Loucy (cell line): Measurements from ENCODE around the gene CKM.

Experiments
- H2AFZ ChIP-seq: fragments of 200-600 bp; sonication (generic); 2 replicates; pipeline ENCODE4 v1.6.0; 2016; ENCODE audit warnings: antibody characterized with exemption, mild to moderate bottlenecking, low read length, moderate library complexity
- H3F3A ChIP-seq: fragments of 200-600 bp; 2 replicates; pipeline ENCODE4 v1.6.0; 2016; ENCODE audit warnings: antibody characterized with exemption, low read depth, mild to moderate bottlenecking
- H3K27me3 ChIP-seq: fragments of 200-600 bp; sonication (generic); 2 replicates; pipeline ENCODE4 v1.6.1; 2014; ENCODE audit warnings: low read length, mild to moderate bottlenecking; ENCODE audit not compliant: insufficient read depth, poor library complexity, severe bottlenecking
- H3K36me3 ChIP-seq: fragments of 200-600 bp; sonication (generic); 2 replicates; pipeline ENCODE4 v1.6.1; 2016; ENCODE audit warnings: low read length; ENCODE audit not compliant: insufficient read depth
- H3K4me1 ChIP-seq: fragments of 200-600 bp; sonication (generic); 2 replicates; pipeline ENCODE4 v1.5.1; 2014; ENCODE audit warnings: low read length, mild to moderate bottlenecking; ENCODE audit not compliant: insufficient read depth, poor library complexity, severe bottlenecking
- H3K4me2 ChIP-seq: fragments of 200-600 bp; sonication (generic); 2 replicates; pipeline ENCODE4 v1.6.0; 2014; ENCODE audit warnings: antibody characterized with exemption, low read length, low read depth, mild to moderate bottlenecking; ENCODE audit not compliant: poor library complexity, severe bottlenecking
- H3K4me3 ChIP-seq: fragments of 200-600 bp; sonication (generic); 2 replicates; pipeline ENCODE4 v1.5.1; 2014; ENCODE audit warnings: low read length, mild to moderate bottlenecking, mixed read lengths; ENCODE audit not compliant: poor library complexity, severe bottlenecking
- H3K79me2 ChIP-seq: fragments of 200-600 bp; sonication (generic); 2 replicates; pipeline ENCODE4 v1.6.1; 2014; ENCODE audit warnings: low read length; ENCODE audit not compliant: insufficient read depth
- H3K9ac ChIP-seq: fragments of 200-600 bp; sonication (generic); 2 replicates; pipeline ENCODE4 v1.6.0; 2014; ENCODE audit warnings: mild to moderate bottlenecking, low read depth, low read length, moderate library complexity; ENCODE audit not compliant: poor library complexity, severe bottlenecking
- H3K9me2 ChIP-seq: fragments of 200-600 bp; sonication (generic); replicated peaks from 2 replicates; pipeline ENCODE4 v1.6.1; 2016; ENCODE audit warnings: low read depth, low read length, mixed read lengths
- H3K9me3 ChIP-seq: fragments of 200-600 bp; sonication (generic); 2 replicates; pipeline ENCODE4 v1.6.1; 2014; ENCODE audit warnings: mild to moderate bottlenecking, antibody characterized with exemption, low read length, low read depth; ENCODE audit not compliant: insufficient read depth
- H4K20me1 ChIP-seq: fragments of 200-600 bp; sonication (generic); 2 replicates; pipeline ENCODE4 v1.6.0; 2014; ENCODE audit warnings: antibody characterized with exemption, low read length, mild to moderate bottlenecking; ENCODE audit not compliant: insufficient read depth, poor library complexity, severe bottlenecking
- EZH2phosphoT487 ChIP-seq: fragments of 200-600 bp; IDR thresholded peaks from 2 replicates; pipeline ENCODE4 v1.6.1; 2018; ENCODE audit warnings: antibody characterized with exemption, mild to moderate bottlenecking, moderate library complexity, borderline replicate concordance
- TF ChIP-seq, protein P1 (sequence below): fragments of 200-600 bp; sonication (generic); conservative IDR thresholded peaks from 2 replicates; pipeline ENCODE4 v1.5.1; 2014; ENCODE audit warnings: mild to moderate bottlenecking, antibody characterized with exemption, low read length

Gene CKM

DNA sequence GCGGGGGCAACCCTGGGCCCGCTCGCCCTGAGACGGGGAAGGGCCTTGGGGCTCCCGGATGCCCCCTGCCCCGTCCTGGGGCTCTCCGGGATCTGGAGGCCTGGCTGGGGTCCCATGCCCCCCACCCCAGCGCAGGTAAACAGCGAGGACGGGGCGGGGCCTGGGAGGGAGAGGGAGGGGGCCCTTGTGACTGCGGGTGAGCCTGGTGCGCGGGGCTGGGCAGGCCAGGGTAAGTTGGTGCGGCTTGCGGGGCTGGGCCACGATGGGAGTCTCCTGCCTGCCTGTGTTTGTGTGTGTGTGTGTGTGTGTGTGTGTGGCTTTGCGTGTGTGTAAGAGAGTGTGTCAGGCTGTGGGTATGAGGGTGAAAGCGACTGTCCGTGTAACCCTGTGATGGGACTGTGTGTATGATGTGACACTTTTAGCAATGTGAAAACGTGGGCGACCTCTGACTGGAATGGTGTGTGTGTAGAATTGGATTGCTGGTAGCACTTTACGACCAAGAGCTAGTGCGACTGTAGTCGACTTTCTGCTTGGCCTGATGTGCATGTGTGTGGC, 18.3 kb upstream of the CKM start:
- Histone ChIP-seq H3K9me3 (no peaks in the 10 kb centered on the region), H2AFZ (no peak overlapping the region), H3K4me3 (no peak overlapping the region), H3K4me1 (no peaks in the 10 kb centered on the region), H4K20me1 (no peaks in the 10 kb centered on the region), H3K4me2 (no peak overlapping the region), H3K79me2 (no peaks in the 10 kb centered on the region), H3F3A (no peaks in the 10 kb centered on the region), H3K27me3 (no peaks in the 10 kb centered on the region), H3K9me2 (no peaks in the 10 kb centered on the region), H3K36me3 (no peaks in the 10 kb centered on the region), H3K9ac (no peak overlapping the region)
- TF ChIP-seq EZH2phosphoT487: no peak
- TF ChIP-seq, protein P1, sequence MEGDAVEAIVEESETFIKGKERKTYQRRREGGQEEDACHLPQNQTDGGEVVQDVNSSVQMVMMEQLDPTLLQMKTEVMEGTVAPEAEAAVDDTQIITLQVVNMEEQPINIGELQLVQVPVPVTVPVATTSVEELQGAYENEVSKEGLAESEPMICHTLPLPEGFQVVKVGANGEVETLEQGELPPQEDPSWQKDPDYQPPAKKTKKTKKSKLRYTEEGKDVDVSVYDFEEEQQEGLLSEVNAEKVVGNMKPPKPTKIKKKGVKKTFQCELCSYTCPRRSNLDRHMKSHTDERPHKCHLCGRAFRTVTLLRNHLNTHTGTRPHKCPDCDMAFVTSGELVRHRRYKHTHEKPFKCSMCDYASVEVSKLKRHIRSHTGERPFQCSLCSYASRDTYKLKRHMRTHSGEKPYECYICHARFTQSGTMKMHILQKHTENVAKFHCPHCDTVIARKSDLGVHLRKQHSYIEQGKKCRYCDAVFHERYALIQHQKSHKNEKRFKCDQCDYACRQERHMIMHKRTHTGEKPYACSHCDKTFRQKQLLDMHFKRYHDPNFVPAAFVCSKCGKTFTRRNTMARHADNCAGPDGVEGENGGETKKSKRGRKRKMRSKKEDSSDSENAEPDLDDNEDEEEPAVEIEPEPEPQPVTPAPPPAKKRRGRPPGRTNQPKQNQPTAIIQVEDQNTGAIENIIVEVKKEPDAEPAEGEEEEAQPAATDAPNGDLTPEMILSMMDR: no peak

DNA sequence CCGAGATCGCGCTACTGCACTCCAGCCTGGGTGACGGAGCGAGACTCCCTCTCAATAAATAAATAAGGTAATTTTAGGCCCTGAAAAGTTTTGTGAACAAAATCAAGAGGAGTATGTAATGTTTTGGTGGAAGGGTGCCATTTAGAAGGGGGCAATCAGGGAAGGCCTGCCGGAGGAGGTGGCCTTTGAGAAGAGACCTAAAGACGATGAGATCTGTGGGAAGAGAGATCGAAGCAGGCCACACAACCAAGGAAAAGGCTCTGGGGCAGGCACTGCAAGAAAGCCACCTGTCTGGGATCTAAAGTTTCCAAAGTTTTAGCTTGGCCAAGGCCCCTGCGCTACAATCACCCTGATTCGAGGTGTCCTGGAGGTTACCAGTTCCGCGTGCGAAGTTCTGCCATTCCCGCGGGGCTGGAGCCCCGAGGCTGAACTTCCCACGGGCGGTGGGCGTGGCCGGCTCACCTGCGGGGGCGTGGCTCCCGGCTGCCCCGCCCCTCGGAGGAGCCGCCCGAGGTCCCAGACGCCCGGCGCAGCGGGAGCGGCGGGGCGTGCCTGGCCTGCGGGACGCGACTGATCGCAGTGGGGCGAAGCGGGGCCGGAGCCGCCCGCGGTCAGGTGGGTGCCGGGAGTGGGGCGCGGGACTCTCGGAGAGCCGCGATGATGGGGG, 17.7 kb upstream of the CKM start, which contains the start of gene KLC3:
KLC3 (plus strand) TSS at position 519 of the 667 bp plus-strand sequence. CDS start 4,792 bp downstream, outside the sequence.
- Histone ChIP-seq H3F3A (no peaks in the 10 kb centered on the region), H3K4me3 (no peak within 1 kb of the TSS), H3K4me1 (no peaks in the 10 kb centered on the region), H3K4me2 (no peak within 1 kb of the TSS), H4K20me1 (no peaks in the 10 kb centered on the region), H3K79me2 (no peaks in the 10 kb centered on the region), H3K27me3 (no peaks in the 10 kb centered on the region), H3K9me3 (no peaks in the 10 kb centered on the region), H3K9ac (no peak within 1 kb of the TSS), H2AFZ (no peak within 1 kb of the TSS), H3K9me2 (no peaks in the 10 kb centered on the region), H3K36me3 (no peaks in the 10 kb centered on the region)
- no peak for TF ChIP-seq EZH2phosphoT487
- TF ChIP-seq, protein P1: no peak

DNA sequence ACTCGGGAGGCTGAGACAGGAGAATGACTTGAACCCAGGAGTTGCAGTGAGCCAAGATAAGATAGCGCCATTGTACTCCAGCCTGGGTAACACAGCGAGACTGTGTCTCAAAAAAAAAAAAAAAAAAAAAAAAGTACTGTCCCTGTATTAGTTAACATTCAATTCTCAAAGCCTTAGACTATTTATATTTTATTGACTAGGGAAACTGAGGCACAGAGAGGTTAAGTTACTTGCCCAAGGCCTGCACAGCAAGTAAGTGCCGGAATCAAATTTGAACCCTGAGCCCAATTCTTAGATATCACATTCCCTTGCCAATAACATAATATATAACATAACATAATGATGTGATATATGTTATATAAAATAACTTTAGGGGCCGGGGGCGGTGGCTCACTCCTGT, 17.0 kb upstream of the CKM start:
- Histone ChIP-seq H3K36me3 (no peaks in the 10 kb centered on the region), H3K9me2 (no peaks in the 10 kb centered on the region), H3K9me3 (no peaks in the 10 kb centered on the region), H3K9ac (no peak overlapping the region), H3F3A (no peaks in the 10 kb centered on the region), H3K4me1 (no peaks in the 10 kb centered on the region), H2AFZ (no peak overlapping the region), H3K4me2 (no peak overlapping the region), H3K79me2 (no peaks in the 10 kb centered on the region), H3K4me3 (no peak overlapping the region), H3K27me3 (no peaks in the 10 kb centered on the region), H4K20me1 (no peaks in the 10 kb centered on the region)
- no peak for TF ChIP-seq EZH2phosphoT487
- TF ChIP-seq, protein P1: no peak
